CD1c-positive myeloid dendritic cell (primary cell): ENCODE results near the gene HUS1.
"Not testable (repeated sequence)": the region's sequence is repeated elsewhere in the genome, so short reads cannot be mapped to it uniquely, and the experiment has no call there.

ENCODE experiments used
- DNase-seq: peaks from one replicate; pipeline ENCODE4 v3.0.0-alpha.2; 2016; ENCODE audit errors: extremely low spot score

The HUS1 gene

GRCh38 chr7:47923081-47923875 is 56.1 kb downstream of the HUS1 start:
- not testable (repeated sequence) for DNase-seq

- DNase-seq: not testable (repeated sequence)
Measured at GRCh38 chr7:47916514-47916913, 62.9 kb downstream of the HUS1 start.

- DNase-seq: no peak
Measured at GRCh38 chr7:47915616-47915976, 63.8 kb downstream of the HUS1 start.

GRCh38 chr7:47914717-47915615 is 64.4 kb downstream of the HUS1 start:
- no peak for DNase-seq
